HT-29 (cell line): ENCODE data around the gene CEP135. TPM values are rescaled to one million over a fixed set of nuclear protein-coding genes. Genes with fewer than 3 reads are reported as not detected.

ENCODE experiments used
- DNase-seq: peaks from one replicate; pipeline ENCODE4 v3.0.0-alpha.2; 2015; ENCODE audit warnings: low spot score
- total RNA-seq: library from RNA; depleted of rRNA; stranded (reverse); fragments of >200 nt; shearing (Covaris generic); gene quantifications from 2 replicates; pipeline ENCODE4 v1.2.3, GENCODE V29; 2014; rRNA removed

The CEP135 gene
- total RNA-seq, 1 experiment from 2014 or later = 5.5 TPM

GRCh38 chr4:56078866-56079265 lies 130.1 kb downstream of the CEP135 start:
- DNase-seq = no peak

- DNase-seq = no peak
These were observed 131.6 kb downstream of the CEP135 start for GRCh38 chr4:56080384-56080783.

DNA sequence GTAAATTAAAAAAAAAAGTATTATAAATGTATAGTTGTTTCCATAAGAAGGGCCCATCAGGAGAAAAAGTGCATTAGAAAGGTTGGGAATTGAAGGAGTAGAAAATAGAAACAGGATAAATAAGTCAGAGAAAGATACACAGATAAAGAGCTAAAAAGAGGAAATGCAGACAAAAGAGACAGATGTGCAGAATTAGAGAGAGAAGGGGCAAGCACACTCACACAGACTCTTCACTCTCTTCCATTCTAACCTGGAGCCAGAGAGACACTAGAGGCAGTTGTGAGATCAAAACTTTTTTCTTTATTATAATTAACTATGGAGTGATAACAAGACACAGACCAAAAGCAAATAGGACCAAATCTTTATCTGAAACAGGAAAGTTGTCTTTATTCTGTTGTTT lies 134.1 kb downstream of the CEP135 start:
- no peak for DNase-seq

Other genes with a start within 250 kb of the CEP135 start
- not detected in 2 replicates for gene EXOC1L, start 129.2 kb upstream of the CEP135 start, total RNA-seq
- 11.1 and 11.2 TPM in 2 replicates for gene EXOC1, start 95.3 kb upstream of the CEP135 start, total RNA-seq